ENCODE data around the gene TRIM33.

The TRIM33 gene

DNA sequence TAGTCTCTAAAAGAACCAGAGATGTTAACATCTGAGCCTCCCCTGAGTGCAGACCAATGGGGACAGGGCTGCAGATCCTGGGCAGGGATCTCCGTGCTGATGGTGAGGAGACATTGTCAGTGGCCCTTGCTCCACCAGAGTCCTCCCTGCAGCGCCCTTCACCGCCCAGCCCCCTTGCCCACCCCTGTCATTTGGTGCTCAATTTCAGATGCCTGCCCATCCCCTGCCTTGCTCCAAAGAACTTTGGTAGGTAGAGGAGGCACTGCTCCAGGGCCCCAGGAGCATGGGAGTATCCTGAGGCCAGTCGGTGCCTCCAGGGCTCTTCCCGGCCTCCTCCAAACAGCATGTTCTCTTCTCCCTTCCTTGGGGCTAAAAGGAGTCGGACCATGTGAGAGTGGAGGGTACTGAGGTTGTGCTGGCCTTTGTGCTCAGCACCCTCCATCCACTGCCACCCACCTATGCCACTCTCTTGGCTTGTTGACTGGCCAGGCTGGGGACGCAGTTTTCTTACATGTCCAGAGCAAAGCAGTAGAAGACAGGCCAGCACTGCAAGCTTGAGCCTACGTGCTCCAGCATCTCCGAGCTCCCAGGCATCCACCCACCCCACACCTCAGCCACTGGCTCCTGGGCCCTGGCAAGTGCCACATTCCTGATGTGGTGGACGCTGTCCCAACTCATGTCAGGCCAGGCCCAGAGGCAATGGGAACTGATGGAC, 160.1 kb downstream of the TRIM33 start:
- TF ChIP-seq CTCF (IDR thresholded peaks at IDR 0.05; ENCODE audit: insufficient read depth, low read depth, low read length, missing control alignments): no peak
- H3K4me3 ChIP-seq (ENCODE audit: low read depth, low read length): no peak overlapping the region
- DNase-seq (ENCODE audit: low read depth): no peak

GRCh38 chr1:114349891-114350605, 161.0 kb downstream of the TRIM33 start:
- no peak for DNase-seq (ENCODE audit: low read depth)
- H3K4me3 ChIP-seq (ENCODE audit: low read depth, low read length): no peak overlapping the region
- no peak for TF ChIP-seq CTCF (IDR thresholded peaks at IDR 0.05; ENCODE audit: insufficient read depth, low read depth, low read length, missing control alignments)

DNA sequence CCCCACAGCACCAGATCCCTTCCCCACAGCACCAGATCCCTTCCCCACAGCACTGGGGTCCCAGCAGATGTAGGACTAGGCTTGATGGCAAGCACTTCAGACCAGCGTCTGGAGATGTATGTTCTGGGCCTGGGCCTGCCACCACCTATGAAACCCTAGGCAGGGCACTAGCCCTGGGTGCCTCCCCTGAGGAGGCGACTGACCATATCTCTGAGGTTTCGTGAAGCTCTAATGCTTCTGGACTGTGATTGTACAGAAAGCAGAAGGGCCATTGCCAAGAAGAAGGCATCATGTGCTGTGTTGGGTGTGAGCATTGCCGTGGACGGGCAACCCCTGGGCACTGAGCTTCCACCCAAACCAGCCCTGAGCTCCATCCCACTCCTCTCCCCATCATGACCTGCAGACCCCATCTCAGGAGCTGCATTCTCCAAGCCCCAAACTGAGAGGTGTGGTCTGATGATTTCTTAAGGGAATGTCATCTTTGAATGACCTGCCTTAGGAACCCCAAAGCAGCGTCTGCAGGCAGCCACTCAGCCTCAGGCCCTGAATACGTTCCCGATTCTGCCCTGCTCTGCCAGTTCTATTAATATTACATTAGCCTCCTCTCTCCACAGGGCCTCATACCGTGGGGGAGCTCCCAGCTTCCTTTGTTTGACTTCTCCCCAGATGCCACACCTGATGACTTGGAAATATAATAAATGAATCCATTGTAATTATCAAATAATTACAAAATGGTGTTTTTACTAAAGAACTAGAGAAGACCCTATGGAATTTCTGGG, 163.4 kb downstream of the TRIM33 start:
- no peak overlapping the region for H3K4me3 ChIP-seq (ENCODE audit: low read depth, low read length)
- no peak for DNase-seq (ENCODE audit: low read depth)
- no peak for TF ChIP-seq CTCF (IDR thresholded peaks at IDR 0.05; ENCODE audit: insufficient read depth, low read depth, low read length, missing control alignments)

DNA sequence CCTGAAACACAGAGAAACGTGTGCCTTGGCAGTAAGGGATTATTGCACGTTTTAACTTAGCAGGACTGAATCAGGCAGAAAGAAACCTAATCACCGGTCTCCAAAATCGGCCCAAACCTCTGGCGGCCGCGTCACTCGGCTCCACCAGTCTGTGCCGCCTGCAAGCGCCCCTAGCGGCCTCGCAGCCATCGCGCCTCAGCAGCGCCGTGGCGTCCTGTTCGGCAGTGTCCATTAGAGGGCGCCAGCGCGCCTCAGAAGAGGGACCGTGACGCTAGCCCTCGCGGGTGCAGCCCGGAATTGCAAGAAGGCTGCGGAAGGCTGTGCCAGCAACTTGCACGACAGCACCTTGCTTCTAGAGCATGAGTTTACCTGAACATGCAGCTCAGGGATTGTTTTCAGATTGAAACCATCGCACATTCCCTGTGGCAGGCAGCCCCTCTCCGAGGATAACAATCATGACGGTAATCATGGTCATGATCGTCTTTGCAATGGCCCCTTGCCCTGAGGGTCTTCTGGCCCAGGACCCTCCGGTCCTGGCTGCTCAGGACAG, 164.4 kb downstream of the TRIM33 start:
- peak overlapping the region; percentile 46 for H3K4me3 ChIP-seq (ENCODE audit: low read depth, low read length)
- peak; percentile 100 for TF ChIP-seq CTCF (IDR thresholded peaks at IDR 0.05; ENCODE audit: insufficient read depth, low read depth, low read length, missing control alignments)
- peak; percentile 96 for DNase-seq (ENCODE audit: low read depth)

- no peak for DNase-seq (ENCODE audit: low read depth)
- peak overlapping the region; percentile 46 for H3K4me3 ChIP-seq (ENCODE audit: low read depth, low read length)
- TF ChIP-seq CTCF (IDR thresholded peaks at IDR 0.05; ENCODE audit: insufficient read depth, low read depth, low read length, missing control alignments): no peak
These were observed 165.0 kb downstream of the TRIM33 start for GRCh38 chr1:114345930-114346479.

- DNase-seq (ENCODE audit: low read depth): no peak
- no peak for TF ChIP-seq CTCF (IDR thresholded peaks at IDR 0.05; ENCODE audit: insufficient read depth, low read depth, low read length, missing control alignments)
- H3K4me3 ChIP-seq (ENCODE audit: low read depth, low read length): no peak overlapping the region
These were observed 166.3 kb downstream of the TRIM33 start for GRCh38 chr1:114344656-114345055.

Measured in GM12865 (cell line).